Right forelimb (tissue), 1 donor: ENCODE measurements around the gene ELMO1.

Source experiments
- DNase-seq: peaks from one replicate; pipeline ENCODE4 v3.0.0-alpha.2; 2018

Gene ELMO1

DNA sequence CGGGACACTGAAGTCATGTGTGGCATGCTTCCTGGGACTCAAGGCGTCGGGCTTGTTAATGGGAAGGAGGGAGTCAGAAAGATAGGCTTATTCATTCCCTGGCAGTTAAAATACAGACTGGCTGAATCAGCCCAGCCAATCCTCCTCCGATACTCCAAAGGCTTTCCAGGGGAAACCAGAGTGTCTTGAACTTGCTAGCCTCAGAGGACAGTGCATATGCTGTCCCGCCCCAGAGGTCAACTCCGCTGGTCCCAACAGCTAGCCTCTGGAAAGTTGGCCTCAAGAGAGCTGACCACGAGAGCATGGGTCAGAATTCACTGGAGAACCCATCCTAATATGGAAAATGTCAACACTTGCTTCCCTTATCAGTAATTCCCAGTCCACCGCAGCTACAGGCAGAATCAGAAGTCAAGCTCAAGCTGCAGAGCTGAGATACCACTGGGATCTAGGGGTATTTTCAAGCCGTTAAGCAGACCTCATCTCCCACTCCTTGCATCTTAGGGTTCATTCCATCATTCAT, 43.0 kb downstream of the ELMO1 start:
- no peak for DNase-seq

- no peak for DNase-seq
Observed at GRCh38 chr7:37405128-37405527, 43.5 kb downstream of the ELMO1 start.

DNA sequence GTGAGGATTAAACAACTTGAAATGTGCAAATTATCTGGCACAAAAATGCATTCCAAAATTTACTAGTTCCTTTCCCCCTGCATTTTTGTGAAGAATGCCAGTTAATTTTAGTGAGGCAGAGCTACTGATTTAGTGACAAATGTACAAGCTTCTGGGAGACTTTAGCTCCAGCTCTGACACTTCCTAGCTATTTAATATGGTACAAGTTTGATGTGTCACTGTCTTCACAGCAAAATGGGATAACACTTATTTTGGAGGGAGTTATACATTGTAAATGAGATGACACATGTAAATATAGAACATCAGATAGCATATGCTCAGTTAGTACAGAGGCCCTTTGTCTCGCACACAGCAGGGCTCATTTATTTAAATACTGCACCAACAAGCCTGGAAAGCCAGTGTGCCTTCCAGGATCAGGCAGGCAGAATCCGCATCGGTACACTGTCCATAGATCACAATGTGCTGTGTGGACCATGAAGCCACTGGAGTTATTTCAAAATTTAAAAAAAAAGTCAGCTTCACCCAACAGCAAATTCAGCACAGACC, 48.7 kb downstream of the ELMO1 start:
- DNase-seq, result no peak

- DNase-seq, result no peak
Observed at GRCh38 chr7:37398403-37398802, 50.3 kb downstream of the ELMO1 start.

DNA sequence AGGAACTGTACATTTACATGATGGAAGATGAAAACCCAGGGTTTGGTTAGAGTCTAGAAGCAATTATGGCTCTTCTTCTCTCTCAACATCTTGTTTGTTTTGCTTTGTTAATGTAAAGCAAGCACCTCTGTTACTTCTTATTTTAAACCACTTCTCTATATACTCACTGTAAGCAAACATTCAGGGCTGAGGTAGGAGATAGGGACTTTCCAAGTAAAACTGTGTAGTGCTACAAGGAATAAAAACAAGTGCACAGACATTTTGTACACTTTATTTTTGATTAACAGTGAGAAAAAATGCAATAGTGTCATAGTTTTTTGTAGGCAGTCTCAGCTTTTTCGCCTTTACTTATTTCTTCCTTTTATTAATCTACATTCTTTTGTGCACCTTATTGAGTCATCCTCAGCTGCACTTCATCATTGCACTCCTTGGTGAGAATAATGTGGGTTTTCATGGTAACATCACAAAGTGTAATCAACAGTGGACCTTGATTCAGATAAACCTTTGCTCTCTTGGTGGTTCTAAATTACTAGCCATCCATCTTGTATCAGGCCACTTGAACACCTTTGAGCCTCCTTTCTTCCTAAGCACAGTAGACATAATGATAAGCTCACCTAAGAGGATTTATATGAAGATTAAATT, 52.9 kb downstream of the ELMO1 start:
- no peak for DNase-seq

DNA sequence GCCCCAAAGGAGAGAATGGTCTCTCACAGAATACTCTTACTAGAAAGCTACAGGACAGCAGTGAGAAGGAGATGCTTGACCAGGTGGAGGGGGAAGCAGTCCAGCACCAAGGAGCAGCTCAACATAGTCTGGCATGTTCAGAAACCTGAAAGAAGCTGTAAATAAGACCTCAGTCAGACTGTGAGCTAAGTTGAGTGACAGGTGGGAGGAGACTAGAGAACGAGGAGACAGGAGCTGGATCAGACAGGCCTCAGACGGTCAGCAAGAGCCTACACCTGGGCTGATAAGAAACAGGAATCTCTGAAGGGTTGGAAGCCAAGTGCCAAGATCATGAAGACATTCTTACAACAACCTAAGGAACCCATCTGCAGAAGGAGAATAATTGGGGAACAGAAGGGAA, 54.5 kb downstream of the ELMO1 start:
- DNase-seq, result no peak

- no peak for DNase-seq
Observed at GRCh38 chr7:37393476-37393875, 55.2 kb downstream of the ELMO1 start.

DNA sequence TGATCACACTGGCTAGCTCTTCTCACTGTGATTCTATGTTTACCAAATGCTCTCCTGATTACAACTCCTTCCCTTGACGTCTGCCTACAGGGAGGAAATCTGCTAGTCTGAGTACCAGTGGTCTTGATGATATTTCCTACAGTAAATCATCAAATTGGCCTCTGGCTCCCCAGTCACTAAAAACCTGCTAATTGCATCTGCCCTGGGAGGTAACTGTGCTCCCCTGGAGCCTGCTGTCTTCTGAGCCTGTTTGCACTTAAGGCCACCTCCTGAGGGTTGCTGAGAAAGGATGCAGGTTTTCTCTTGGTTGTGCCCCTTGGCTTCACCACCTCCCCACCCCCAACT, 56.0 kb downstream of the ELMO1 start:
- DNase-seq, result no peak

- DNase-seq, result no peak
Observed at GRCh38 chr7:37391791-37392672, 56.6 kb downstream of the ELMO1 start.

DNA sequence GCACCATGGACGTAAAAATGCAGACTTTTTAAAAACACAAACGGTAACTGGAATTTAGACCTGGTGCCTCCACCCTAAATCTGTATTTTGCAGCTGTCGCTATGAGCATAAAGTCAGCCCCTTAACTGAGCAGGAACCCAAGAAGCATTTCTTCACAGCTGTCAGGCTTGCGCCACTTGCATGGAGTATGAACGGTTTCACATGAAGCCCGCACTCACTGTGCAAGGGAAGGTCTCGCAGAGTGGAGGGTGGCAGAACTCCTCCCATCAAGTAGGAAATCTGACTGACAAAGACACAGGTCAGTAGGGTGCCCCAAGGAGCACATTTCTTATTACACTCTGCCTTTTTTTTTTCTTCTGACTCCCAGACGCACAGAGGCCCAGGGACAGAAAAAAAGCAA, 58.5 kb downstream of the ELMO1 start:
- DNase-seq, result no peak

GRCh38 chr7:37388811-37389210, 59.9 kb downstream of the ELMO1 start:
- no peak for DNase-seq

GRCh38 chr7:37385787-37386186, 62.9 kb downstream of the ELMO1 start:
- no peak for DNase-seq

GRCh38 chr7:37382546-37383088, 66.0 kb downstream of the ELMO1 start:
- DNase-seq, result no peak

- DNase-seq, result no peak
Observed at GRCh38 chr7:37380831-37381230, 67.8 kb downstream of the ELMO1 start.

DNA sequence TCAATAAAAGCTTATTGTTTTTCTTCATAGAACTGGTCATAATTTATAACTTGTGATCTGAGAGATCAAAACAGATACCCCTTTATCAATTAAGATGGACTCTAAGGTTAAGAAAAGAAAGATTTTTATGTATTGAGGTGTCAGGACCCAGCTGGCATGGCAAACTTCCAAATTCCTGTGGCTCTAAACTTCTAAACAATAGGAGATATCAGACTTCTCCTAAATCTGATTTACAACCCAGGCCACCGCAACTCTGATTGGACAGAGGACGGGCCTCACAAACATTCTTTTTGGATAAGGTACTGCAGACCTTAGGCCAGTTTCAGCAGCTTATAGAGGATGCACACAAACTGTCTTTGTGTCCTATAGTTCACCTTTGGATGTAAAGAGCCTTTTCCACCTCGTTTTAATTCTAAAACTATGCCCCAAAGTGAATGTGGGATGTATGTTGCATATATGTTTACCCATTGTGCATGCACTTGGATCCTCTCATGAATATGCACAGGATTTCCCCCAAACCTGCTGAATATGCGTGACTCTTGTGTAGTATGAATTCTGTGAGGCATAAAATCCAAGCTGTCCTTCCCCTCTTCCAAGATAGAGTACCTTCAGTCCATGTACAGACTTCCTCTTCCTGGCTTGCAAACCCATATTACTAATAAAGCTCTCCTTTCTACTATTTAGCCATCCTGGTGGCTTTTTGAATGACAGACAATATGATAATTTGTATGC, 69.0 kb downstream of the ELMO1 start:
- DNase-seq, result no peak

- no peak for DNase-seq
Observed at GRCh38 chr7:37377231-37377630, 71.4 kb downstream of the ELMO1 start.

DNA sequence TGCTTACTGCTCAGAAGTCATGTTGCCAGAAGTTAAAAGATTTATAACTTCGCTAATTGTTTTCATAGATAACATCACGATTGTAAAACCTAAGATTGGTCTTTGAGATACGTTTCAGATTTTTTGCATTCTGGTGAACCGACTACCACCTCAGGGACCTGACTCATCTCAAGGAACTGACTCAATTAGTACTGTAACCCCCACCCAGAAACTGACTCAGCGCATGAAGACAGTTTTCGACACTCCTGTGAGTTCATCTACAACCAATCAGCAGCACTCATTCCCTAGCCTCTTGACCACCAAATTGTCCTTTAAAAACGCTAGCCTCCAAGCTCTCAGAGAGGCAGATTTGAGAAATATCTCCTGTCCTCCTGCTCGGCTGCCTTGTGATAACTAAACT, 72.3 kb downstream of the ELMO1 start:
- no peak for DNase-seq

- DNase-seq, result no peak
Observed at GRCh38 chr7:37372750-37373149, 75.9 kb downstream of the ELMO1 start.

GRCh38 chr7:37371755-37372154, 76.9 kb downstream of the ELMO1 start:
- DNase-seq, result no peak

- DNase-seq, result no peak
Observed at GRCh38 chr7:37369906-37370305, 78.8 kb downstream of the ELMO1 start.

- DNase-seq, result no peak
Observed at GRCh38 chr7:37368540-37368939, 80.1 kb downstream of the ELMO1 start.

GRCh38 chr7:37367010-37367409, 81.7 kb downstream of the ELMO1 start:
- no peak for DNase-seq

GRCh38 chr7:37366445-37366844, 82.2 kb downstream of the ELMO1 start:
- DNase-seq, result no peak
